Measurements from ENCODE around the gene FGF22.
"Not testable (repeated sequence)": the region's sequence is repeated elsewhere in the genome, so short reads cannot be mapped to it uniquely, and the experiment has no call there.

The FGF22 gene

GRCh38 chr19:622666-623065 lies 17.0 kb upstream of the FGF22 start:
- DNase-seq: no peak

GRCh38 chr19:623175-623916 lies 16.3 kb upstream of the FGF22 start:
- DNase-seq: no peak

GRCh38 chr19:623974-624373 lies 15.7 kb upstream of the FGF22 start:
- DNase-seq: no peak

GRCh38 chr19:624433-625109 lies 15.1 kb upstream of the FGF22 start:
- DNase-seq: no peak

- DNase-seq: no peak
Observed at GRCh38 chr19:625257-625656, 14.4 kb upstream of the FGF22 start.

- not testable (repeated sequence) for DNase-seq
Observed at GRCh38 chr19:626566-626965, 13.1 kb upstream of the FGF22 start.

- DNase-seq: no peak
Observed at GRCh38 chr19:628168-628567, 11.5 kb upstream of the FGF22 start.

- DNase-seq: not testable (repeated sequence)
Observed at GRCh38 chr19:629515-629914, 10.2 kb upstream of the FGF22 start.

GRCh38 chr19:629961-630714 lies 9.5 kb upstream of the FGF22 start:
- DNase-seq: no peak

- peak; percentile 35 for DNase-seq
Observed at GRCh38 chr19:632579-633067, 7.1 kb upstream of the FGF22 start.

- peak; percentile 94 for DNase-seq
Observed at GRCh38 chr19:633068-633785, 6.5 kb upstream of the FGF22 start, which contains the start of gene POLRMT. TSS of gene POLRMT (minus strand) at chr19:633537. CDS start at chr19:633512, 25 bp downstream.

- DNase-seq: no peak
Observed at GRCh38 chr19:633786-634639, 5.7 kb upstream of the FGF22 start.

GRCh38 chr19:634975-635652 lies 4.6 kb upstream of the FGF22 start:
- DNase-seq: no peak

GRCh38 chr19:638906-639252 lies 800 bp upstream of the FGF22 start:
- no peak for DNase-seq

GRCh38 chr19:640161-640558 lies 481 bp downstream of the FGF22 start:
- no peak for DNase-seq

GRCh38 chr19:640606-641189 lies 1.0 kb downstream of the FGF22 start:
- no peak for DNase-seq

GRCh38 chr19:641702-642101 lies 2.0 kb downstream of the FGF22 start:
- DNase-seq: no peak

- no peak for DNase-seq
Observed at GRCh38 chr19:642767-643727, 3.4 kb downstream of the FGF22 start.

GRCh38 chr19:643736-644135 lies 4.1 kb downstream of the FGF22 start:
- no peak for DNase-seq

GRCh38 chr19:644363-644762 lies 4.7 kb downstream of the FGF22 start:
- no peak for DNase-seq

Data from activated CD8-positive, alpha-beta memory T cell treated with anti-CD3 and anti-CD28 coated beads, Interleukin-2, amount 50 U/mL, for 4 hours (primary cell).